Loucy (cell line): ENCODE measurements around the gene SLITRK5.
A peak's percentile ranks its signal among the peaks of the same experiment; 100 is the strongest.

Experiments used
- H2AFZ ChIP-seq: fragments of 200-600 bp; sonication (generic); 2 replicates; pipeline ENCODE4 v1.6.0; 2016; ENCODE audit warnings: antibody characterized with exemption, mild to moderate bottlenecking, low read length, moderate library complexity
- H3F3A ChIP-seq: fragments of 200-600 bp; 2 replicates; pipeline ENCODE4 v1.6.0; 2016; ENCODE audit warnings: antibody characterized with exemption, low read depth, mild to moderate bottlenecking
- H3K27me3 ChIP-seq: fragments of 200-600 bp; sonication (generic); 2 replicates; pipeline ENCODE4 v1.6.1; 2014; ENCODE audit warnings: low read length, mild to moderate bottlenecking; ENCODE audit not compliant: insufficient read depth, poor library complexity, severe bottlenecking
- H3K36me3 ChIP-seq: fragments of 200-600 bp; sonication (generic); 2 replicates; pipeline ENCODE4 v1.6.1; 2016; ENCODE audit warnings: low read length; ENCODE audit not compliant: insufficient read depth
- H3K4me1 ChIP-seq: fragments of 200-600 bp; sonication (generic); 2 replicates; pipeline ENCODE4 v1.5.1; 2014; ENCODE audit warnings: low read length, mild to moderate bottlenecking; ENCODE audit not compliant: insufficient read depth, poor library complexity, severe bottlenecking
- H3K4me2 ChIP-seq: fragments of 200-600 bp; sonication (generic); 2 replicates; pipeline ENCODE4 v1.6.0; 2014; ENCODE audit warnings: antibody characterized with exemption, low read length, low read depth, mild to moderate bottlenecking; ENCODE audit not compliant: poor library complexity, severe bottlenecking
- H3K4me3 ChIP-seq: fragments of 200-600 bp; sonication (generic); 2 replicates; pipeline ENCODE4 v1.5.1; 2014; ENCODE audit warnings: low read length, mild to moderate bottlenecking, mixed read lengths; ENCODE audit not compliant: poor library complexity, severe bottlenecking
- H3K79me2 ChIP-seq: fragments of 200-600 bp; sonication (generic); 2 replicates; pipeline ENCODE4 v1.6.1; 2014; ENCODE audit warnings: low read length; ENCODE audit not compliant: insufficient read depth
- H3K9ac ChIP-seq: fragments of 200-600 bp; sonication (generic); 2 replicates; pipeline ENCODE4 v1.6.0; 2014; ENCODE audit warnings: mild to moderate bottlenecking, low read depth, low read length, moderate library complexity; ENCODE audit not compliant: poor library complexity, severe bottlenecking
- H3K9me2 ChIP-seq: fragments of 200-600 bp; sonication (generic); replicated peaks from 2 replicates; pipeline ENCODE4 v1.6.1; 2016; ENCODE audit warnings: low read depth, low read length, mixed read lengths
- H3K9me3 ChIP-seq: fragments of 200-600 bp; sonication (generic); 2 replicates; pipeline ENCODE4 v1.6.1; 2014; ENCODE audit warnings: mild to moderate bottlenecking, antibody characterized with exemption, low read length, low read depth; ENCODE audit not compliant: insufficient read depth
- H4K20me1 ChIP-seq: fragments of 200-600 bp; sonication (generic); 2 replicates; pipeline ENCODE4 v1.6.0; 2014; ENCODE audit warnings: antibody characterized with exemption, low read length, mild to moderate bottlenecking; ENCODE audit not compliant: insufficient read depth, poor library complexity, severe bottlenecking
- EZH2phosphoT487 ChIP-seq: fragments of 200-600 bp; IDR thresholded peaks from 2 replicates; pipeline ENCODE4 v1.6.1; 2018; ENCODE audit warnings: antibody characterized with exemption, mild to moderate bottlenecking, moderate library complexity, borderline replicate concordance
- TF ChIP-seq, protein P1 (sequence below): fragments of 200-600 bp; sonication (generic); conservative IDR thresholded peaks from 2 replicates; pipeline ENCODE4 v1.5.1; 2014; ENCODE audit warnings: mild to moderate bottlenecking, antibody characterized with exemption, low read length

SLITRK5 gene

DNA sequence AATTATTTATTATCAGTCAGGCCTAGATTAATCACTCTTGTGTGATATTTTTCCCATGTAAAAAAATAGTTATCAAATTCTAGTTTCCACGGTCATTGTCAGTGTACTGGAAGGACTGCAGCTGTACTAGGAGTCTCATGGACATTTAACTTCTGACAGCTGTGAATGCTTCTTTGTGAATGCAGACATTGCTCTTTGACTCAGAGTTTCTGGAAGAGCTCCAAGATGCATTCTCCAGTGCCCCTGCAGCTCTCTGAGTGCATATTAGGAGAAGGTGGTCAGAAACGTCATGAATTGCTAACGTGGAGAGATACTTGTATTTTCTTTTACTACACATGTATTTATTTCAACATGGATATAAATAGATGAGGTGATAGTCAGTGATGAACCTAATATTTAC, 9.7 kb upstream of the SLITRK5 start:
- Histone ChIP-seq H3K79me2 (no peaks in the 10 kb centered on the region), H3K9ac (no peak overlapping the region), H3K4me2 (no peak overlapping the region), H3K36me3 (no peaks in the 10 kb centered on the region), H3K9me2 (no peaks in the 10 kb centered on the region), H4K20me1 (no peaks in the 10 kb centered on the region), H3K4me1 (no peaks in the 10 kb centered on the region), H3K27me3 (no peaks in the 10 kb centered on the region), H2AFZ (no peak overlapping the region), H3F3A (no peaks in the 10 kb centered on the region), H3K9me3 (no peaks in the 10 kb centered on the region), H3K4me3 (no peak overlapping the region)
- TF ChIP-seq, protein P1, sequence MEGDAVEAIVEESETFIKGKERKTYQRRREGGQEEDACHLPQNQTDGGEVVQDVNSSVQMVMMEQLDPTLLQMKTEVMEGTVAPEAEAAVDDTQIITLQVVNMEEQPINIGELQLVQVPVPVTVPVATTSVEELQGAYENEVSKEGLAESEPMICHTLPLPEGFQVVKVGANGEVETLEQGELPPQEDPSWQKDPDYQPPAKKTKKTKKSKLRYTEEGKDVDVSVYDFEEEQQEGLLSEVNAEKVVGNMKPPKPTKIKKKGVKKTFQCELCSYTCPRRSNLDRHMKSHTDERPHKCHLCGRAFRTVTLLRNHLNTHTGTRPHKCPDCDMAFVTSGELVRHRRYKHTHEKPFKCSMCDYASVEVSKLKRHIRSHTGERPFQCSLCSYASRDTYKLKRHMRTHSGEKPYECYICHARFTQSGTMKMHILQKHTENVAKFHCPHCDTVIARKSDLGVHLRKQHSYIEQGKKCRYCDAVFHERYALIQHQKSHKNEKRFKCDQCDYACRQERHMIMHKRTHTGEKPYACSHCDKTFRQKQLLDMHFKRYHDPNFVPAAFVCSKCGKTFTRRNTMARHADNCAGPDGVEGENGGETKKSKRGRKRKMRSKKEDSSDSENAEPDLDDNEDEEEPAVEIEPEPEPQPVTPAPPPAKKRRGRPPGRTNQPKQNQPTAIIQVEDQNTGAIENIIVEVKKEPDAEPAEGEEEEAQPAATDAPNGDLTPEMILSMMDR = no peak
- no peak for TF ChIP-seq EZH2phosphoT487

DNA sequence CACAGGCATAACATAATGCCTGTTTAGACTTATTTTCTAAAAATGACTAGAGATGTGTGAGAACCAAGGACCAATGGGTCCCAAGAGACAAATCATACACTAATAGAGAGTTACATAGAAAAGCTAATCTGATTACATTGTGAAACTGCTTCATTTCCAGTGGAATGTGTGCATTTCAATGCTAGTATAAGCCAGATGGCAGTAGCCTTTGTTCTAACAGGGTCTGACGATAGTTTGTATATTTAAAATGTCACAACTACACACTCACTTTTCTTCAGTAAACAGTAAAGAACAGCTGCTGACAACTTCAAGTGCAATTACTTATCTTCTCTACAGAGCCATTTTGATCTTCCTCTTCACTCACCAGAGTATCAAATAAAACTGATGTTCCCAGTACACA, 4.3 kb upstream of the SLITRK5 start:
- Histone ChIP-seq H4K20me1 (no peaks in the 10 kb centered on the region), H3K9me3 (no peaks in the 10 kb centered on the region), H3K9me2 (no peaks in the 10 kb centered on the region), H3K4me2 (no peak overlapping the region), H3F3A (no peaks in the 10 kb centered on the region), H3K4me3 (no peak overlapping the region), H3K79me2 (no peaks in the 10 kb centered on the region), H2AFZ (no peak overlapping the region), H3K9ac (no peak overlapping the region), H3K4me1 (no peaks in the 10 kb centered on the region), H3K27me3 (no peaks in the 10 kb centered on the region), H3K36me3 (no peaks in the 10 kb centered on the region)
- no peak for TF ChIP-seq EZH2phosphoT487

DNA sequence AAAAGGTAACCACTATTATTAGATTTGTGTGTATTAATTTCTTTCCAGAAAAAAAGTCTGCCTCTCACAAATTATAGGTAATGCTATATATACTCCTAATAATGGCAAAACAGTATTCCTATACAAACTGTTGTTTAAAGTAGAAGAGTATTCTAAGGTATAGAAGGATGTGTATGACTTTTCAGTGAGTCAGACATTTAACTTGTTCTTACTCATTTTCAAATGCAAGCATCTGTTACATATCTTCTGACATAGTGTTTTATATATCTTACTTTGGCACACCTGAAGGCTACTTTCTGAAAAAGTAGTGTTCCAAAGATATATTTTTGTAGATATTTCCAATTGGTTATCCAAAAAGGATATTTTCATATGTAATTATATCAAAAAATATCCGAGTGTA, 3.5 kb upstream of the SLITRK5 start:
- Histone ChIP-seq H3K27me3 (no peaks in the 10 kb centered on the region), H3K4me3 (no peak overlapping the region), H3K36me3 (no peaks in the 10 kb centered on the region), H3K9me2 (no peaks in the 10 kb centered on the region), H3K9me3 (no peaks in the 10 kb centered on the region), H3K4me2 (no peak overlapping the region), H4K20me1 (no peaks in the 10 kb centered on the region), H3K4me1 (no peaks in the 10 kb centered on the region), H3K79me2 (no peaks in the 10 kb centered on the region), H2AFZ (no peak overlapping the region), H3K9ac (no peak overlapping the region), H3F3A (no peaks in the 10 kb centered on the region)
- TF ChIP-seq, protein P1 = no peak
- TF ChIP-seq EZH2phosphoT487 = no peak

DNA sequence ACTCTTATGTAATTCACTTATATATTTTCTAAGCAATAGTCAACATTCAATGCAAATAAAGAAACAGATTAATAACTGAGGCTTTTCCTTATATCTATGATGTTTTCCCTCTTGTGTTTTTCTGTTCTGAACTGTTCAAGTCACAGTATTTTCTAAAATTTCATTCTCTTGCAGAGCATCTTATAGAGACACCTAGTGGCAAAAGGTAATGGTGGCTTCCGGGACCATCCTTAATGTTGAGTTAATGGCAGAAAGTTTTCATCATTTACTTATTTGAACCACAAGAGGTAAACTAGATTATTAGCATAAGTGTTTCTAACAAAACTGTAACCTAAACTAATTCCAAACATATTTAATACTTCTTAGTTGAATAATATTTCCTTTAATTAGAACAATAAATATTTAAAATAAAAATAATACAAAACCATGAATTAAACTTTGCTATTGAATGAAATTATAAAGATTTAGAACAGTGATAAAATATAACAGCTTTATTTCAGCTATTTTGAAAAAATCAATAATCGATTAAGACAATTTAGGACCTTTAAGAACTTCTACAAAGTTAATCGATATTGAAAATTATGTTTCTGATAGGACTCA, 1.7 kb upstream of the SLITRK5 start:
- TF ChIP-seq, protein P1 = peak; percentile 68
- TF ChIP-seq EZH2phosphoT487 = no peak
- no peaks in the 10 kb centered on the region for H3K27me3 ChIP-seq

More for the DNA sequence above, 1.7 kb upstream of the SLITRK5 start:
- no peaks in the 10 kb centered on the region for H3K9me3 ChIP-seq
- no peaks in the 10 kb centered on the region for H3K79me2 ChIP-seq
- no peak overlapping the region for H3K4me2 ChIP-seq
- no peaks in the 10 kb centered on the region for H3F3A ChIP-seq
- no peaks in the 10 kb centered on the region for H3K9me2 ChIP-seq
- H4K20me1 ChIP-seq = no peaks in the 10 kb centered on the region
- no peak overlapping the region for H3K4me3 ChIP-seq
- no peak overlapping the region for H2AFZ ChIP-seq
- no peaks in the 10 kb centered on the region for H3K36me3 ChIP-seq
- no peaks in the 10 kb centered on the region for H3K4me1 ChIP-seq
- H3K9ac ChIP-seq = no peak overlapping the region
